ENCODE data around the gene ARHGAP25.

Gene ARHGAP25

GRCh38 chr2:68744366-68744912 lies 9.8 kb downstream of the ARHGAP25 start:
- DNase-seq: peak; percentile 74

GRCh38 chr2:68745006-68745405 lies 10.4 kb downstream of the ARHGAP25 start:
- DNase-seq: peak; percentile 56

GRCh38 chr2:68746408-68746807 lies 11.8 kb downstream of the ARHGAP25 start:
- DNase-seq: no peak

- no peak for DNase-seq
Observed at GRCh38 chr2:68747413-68747812, 12.8 kb downstream of the ARHGAP25 start.

- no peak for DNase-seq
Observed at GRCh38 chr2:68747900-68748299, 13.3 kb downstream of the ARHGAP25 start.

- peak; percentile 77 for DNase-seq
Observed at GRCh38 chr2:68748568-68748967, 14.0 kb downstream of the ARHGAP25 start.

GRCh38 chr2:68749345-68749744 lies 14.7 kb downstream of the ARHGAP25 start:
- DNase-seq: no peak

- no peak for DNase-seq
Observed at GRCh38 chr2:68750592-68751396, 16.2 kb downstream of the ARHGAP25 start.

- DNase-seq: peak; percentile 95
Observed at GRCh38 chr2:68751397-68752339, 17.1 kb downstream of the ARHGAP25 start.

- no peak for DNase-seq
Observed at GRCh38 chr2:68753318-68753717, 18.7 kb downstream of the ARHGAP25 start.

- no peak for DNase-seq
Observed at GRCh38 chr2:68755071-68755470, 20.5 kb downstream of the ARHGAP25 start.

GRCh38 chr2:68756178-68756577 lies 21.6 kb downstream of the ARHGAP25 start:
- no peak for DNase-seq

- DNase-seq: no peak
Observed at GRCh38 chr2:68757081-68757480, 22.5 kb downstream of the ARHGAP25 start.

- peak; percentile 59 for DNase-seq
Observed at GRCh38 chr2:68762100-68762499, 27.5 kb downstream of the ARHGAP25 start.

GRCh38 chr2:68762665-68763064 lies 28.1 kb downstream of the ARHGAP25 start:
- DNase-seq: peak; percentile 90

- DNase-seq: no peak
Observed at GRCh38 chr2:68764041-68764805, 29.6 kb downstream of the ARHGAP25 start.

- DNase-seq: peak; percentile 50
Observed at GRCh38 chr2:68764806-68765311, 30.2 kb downstream of the ARHGAP25 start.

GRCh38 chr2:68765739-68766375 lies 31.2 kb downstream of the ARHGAP25 start:
- DNase-seq: peak; percentile 51

GRCh38 chr2:68766376-68766845 lies 31.8 kb downstream of the ARHGAP25 start:
- peak; percentile 90 for DNase-seq

- DNase-seq: no peak
Observed at GRCh38 chr2:68767031-68767961, 32.7 kb downstream of the ARHGAP25 start.

GRCh38 chr2:68767996-68768395 lies 33.4 kb downstream of the ARHGAP25 start:
- no peak for DNase-seq

Data from suppressor macrophage treated with lipopolysaccharide for 4 hours (primary cell).